ENCODE data around the gene KRT32. TPM values are rescaled to one million over a fixed set of nuclear protein-coding genes. Genes with fewer than 3 reads are reported as not detected.

The KRT32 gene
- total RNA-seq (not detected), polyA plus RNA-seq (not detected)
- long read RNA-seq, donor 1, result 0 reads
- long read RNA-seq, donor 2, result 0 reads

DNA sequence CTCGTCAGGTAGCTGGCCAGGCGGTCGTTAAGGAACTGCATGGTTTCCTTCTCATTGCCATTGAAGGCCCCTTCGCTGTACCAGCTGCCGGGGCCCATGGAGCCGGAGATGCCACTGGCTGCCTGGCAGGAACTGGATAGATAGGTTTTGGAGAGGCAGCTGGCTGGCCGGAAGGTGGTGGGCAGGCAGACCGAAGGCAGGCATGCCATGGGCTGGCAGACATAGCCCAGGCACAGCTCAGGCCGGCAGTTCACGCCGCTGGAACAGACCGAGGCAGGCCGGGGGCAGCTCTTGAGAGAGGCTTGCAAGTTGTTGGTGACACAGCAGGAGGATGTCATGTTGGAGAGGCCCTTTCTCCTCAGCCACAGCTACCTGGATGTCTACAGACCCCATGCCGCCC, at the start of gene KRT32:
Gene KRT32, minus strand, starts transcription at position 399 of the 400 bp plus-strand sequence. Its CDS starts 61 bp downstream, at position 338.
- no peaks in the 10 kb centered on the region for H3K4me1 ChIP-seq
- intact Hi-C loops (cut with DNase I; ENCODE audit: low total_unique reads), result no loop called here
- H3K27ac ChIP-seq, result no peak within 1 kb of the TSS
- H3K27me3 ChIP-seq (replicated peaks in 1 of 7), result peaks cover 0 to 24% (median 0%) of the 10 kb centered on the region in 7 donors
- H3K4me3 ChIP-seq, result no peak within 1 kb of the TSS
- peaks cover 0 to 19% (median 6%) of the 10 kb centered on the region in 8 donors for H3K9me3 ChIP-seq
- no peaks in the 10 kb centered on the region for H3K36me3 ChIP-seq
- TF ChIP-seq POLR2A (IDR thresholded peaks at IDR 0.05), result no peak
- TF ChIP-seq, protein P1, sequence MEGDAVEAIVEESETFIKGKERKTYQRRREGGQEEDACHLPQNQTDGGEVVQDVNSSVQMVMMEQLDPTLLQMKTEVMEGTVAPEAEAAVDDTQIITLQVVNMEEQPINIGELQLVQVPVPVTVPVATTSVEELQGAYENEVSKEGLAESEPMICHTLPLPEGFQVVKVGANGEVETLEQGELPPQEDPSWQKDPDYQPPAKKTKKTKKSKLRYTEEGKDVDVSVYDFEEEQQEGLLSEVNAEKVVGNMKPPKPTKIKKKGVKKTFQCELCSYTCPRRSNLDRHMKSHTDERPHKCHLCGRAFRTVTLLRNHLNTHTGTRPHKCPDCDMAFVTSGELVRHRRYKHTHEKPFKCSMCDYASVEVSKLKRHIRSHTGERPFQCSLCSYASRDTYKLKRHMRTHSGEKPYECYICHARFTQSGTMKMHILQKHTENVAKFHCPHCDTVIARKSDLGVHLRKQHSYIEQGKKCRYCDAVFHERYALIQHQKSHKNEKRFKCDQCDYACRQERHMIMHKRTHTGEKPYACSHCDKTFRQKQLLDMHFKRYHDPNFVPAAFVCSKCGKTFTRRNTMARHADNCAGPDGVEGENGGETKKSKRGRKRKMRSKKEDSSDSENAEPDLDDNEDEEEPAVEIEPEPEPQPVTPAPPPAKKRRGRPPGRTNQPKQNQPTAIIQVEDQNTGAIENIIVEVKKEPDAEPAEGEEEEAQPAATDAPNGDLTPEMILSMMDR (IDR thresholded peaks at IDR 0.05 in 8 of 11, conservative IDR thresholded peaks at IDR 0.05 in 3 of 11), result no peak
- no peak for TF ChIP-seq POLR2AphosphoS5 (IDR thresholded peaks at IDR 0.05)
- WGBS, 5 donors, result 89 to 95% (median 92%) methylated on average over 7 to 14 of the region's 14 CpGs
- DNase-seq, result no peak

DNA sequence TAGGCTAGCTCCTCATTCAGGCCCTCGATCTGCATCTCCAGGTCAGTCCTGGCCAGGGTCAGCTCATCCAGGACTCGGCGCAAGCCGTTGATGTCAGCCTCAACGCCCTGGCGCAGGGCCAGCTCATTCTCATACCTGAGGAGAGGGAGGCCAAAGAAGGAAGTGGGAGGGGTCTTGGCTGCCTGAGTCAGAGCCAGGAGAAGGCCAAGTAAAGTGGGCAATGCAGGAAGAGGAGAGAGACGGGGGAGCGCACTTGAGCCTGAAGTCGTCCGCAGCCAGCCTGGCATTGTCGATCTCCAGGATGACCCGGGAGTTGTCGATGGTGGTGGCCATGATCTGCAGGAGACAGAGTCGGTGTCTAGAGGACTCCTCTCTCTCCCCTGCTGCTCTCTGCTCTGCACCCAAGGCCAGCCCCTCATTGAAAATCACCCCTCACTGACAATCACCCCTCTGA, 49.7 kb upstream of the KRT32 start:
- H3K4me3 ChIP-seq, result no peak overlapping the region

DNA sequence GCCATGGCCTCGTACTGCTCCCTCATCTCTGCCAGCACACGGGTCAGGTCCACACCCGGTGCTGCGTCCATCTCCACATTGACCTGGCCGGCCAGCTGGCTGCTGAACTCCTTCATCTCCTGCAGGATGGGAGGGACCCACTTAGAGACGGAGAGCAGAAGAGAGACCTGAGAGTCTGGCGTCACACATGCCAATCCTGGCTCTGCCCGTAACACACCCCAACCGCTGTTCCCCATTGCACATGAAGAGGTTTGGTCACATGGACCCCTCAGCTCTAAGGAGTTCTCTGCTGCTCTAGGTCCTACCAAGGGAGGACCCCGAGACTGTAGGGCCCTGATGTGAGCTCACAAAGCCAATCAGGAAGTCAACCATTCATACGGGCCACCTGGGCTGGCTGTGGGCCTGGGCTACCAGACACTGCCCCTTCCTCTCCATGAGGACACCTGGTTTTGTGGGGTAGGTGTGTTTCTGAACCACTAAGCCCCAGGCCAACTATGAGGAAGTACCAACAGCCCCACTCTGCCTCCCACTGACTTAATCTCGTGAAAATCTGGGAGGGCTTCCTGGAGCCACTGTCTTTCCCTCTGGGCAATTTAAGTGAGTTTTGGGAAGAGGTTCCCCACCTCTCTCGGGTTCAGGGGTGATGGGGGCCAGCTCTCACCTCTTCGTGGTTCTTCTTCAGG, 49.1 kb upstream of the KRT32 start:
- TF ChIP-seq, protein P1 (IDR thresholded peaks at IDR 0.05 in 8 of 11, conservative IDR thresholded peaks at IDR 0.05 in 3 of 11), result no peak
- TF ChIP-seq POLR2A (IDR thresholded peaks at IDR 0.05) (no peak), POLR2AphosphoS5 (IDR thresholded peaks at IDR 0.05) (no peak)
- no peak for DNase-seq
- Histone ChIP-seq H3K27ac (no peak overlapping the region), H3K9me3 (no peaks in the 10 kb centered on the region), H3K4me3 (no peak overlapping the region), H3K27me3 (replicated peaks in 1 of 7) (peaks cover 0 to 37% (median 0%) of the 10 kb centered on the region in 7 donors), H3K4me1 (peaks cover 0 to 8% (median 4%) of the 10 kb centered on the region in 6 donors), H3K36me3 (no peaks in the 10 kb centered on the region)
- 78 to 90% (median 82%) methylated on average over 10 to 14 of the region's 14 CpGs for WGBS, 5 donors
- intact Hi-C loops (cut with DNase I; ENCODE audit: low total_unique reads), result no loop called here

More for the DNA sequence above, 49.7 kb upstream of the KRT32 start:
- Histone ChIP-seq H3K36me3 (no peaks in the 10 kb centered on the region), H3K9me3 (no peaks in the 10 kb centered on the region), H3K27me3 (replicated peaks in 1 of 7) (peaks cover 0 to 43% (median 0%) of the 10 kb centered on the region in 7 donors), H3K4me1 (peaks cover 0 to 13% (median 4%) of the 10 kb centered on the region in 6 donors), H3K27ac (no peak overlapping the region)
- no peak for TF ChIP-seq POLR2AphosphoS5 (IDR thresholded peaks at IDR 0.05)
- TF ChIP-seq, protein P1 (IDR thresholded peaks at IDR 0.05 in 8 of 11, conservative IDR thresholded peaks at IDR 0.05 in 3 of 11), result no peak
- TF ChIP-seq POLR2A (IDR thresholded peaks at IDR 0.05), result no peak
- WGBS, 5 donors, result 81 to 96% (median 87%) methylated on average over 14 of the region's 14 CpGs
- no peak for DNase-seq
- intact Hi-C loops (cut with DNase I; ENCODE audit: low total_unique reads), result no loop called here

DNA sequence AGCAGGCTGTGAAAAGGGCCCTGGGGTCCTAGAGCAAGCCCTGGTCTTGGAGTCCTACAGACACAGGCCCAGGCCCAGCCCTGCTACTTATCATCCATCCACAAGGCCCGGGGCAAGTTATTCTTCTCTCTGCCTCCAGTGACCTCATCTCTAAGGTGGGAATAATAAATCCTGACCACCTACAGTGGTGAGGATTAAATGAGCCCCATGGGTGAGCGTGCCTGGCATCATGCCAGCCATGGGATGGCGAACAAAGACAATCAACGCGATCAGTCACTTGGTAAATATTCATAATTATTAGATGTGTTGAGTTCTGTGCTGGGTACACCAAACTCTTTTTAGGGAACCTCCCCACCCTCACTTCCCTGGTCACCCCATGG, 46.0 kb upstream of the KRT32 start:
- whole genome bisulfite sequencing, 5 donors, result 83 to 90% (median 87%) methylated on average over 4 to 5 of the region's 5 CpGs
- H3K4me1 ChIP-seq, result peaks cover 0 to 8% (median 3%) of the 10 kb centered on the region in 6 donors
- no peak for DNase-seq
- peak overlapping the region in 1 of 8 donors; percentile 19 for H3K4me3 ChIP-seq
- peaks cover 0 to 14% (median 0%) of the 10 kb centered on the region in 7 donors for H3K27me3 ChIP-seq (replicated peaks in 1 of 7)
- H3K36me3 ChIP-seq, result no peaks in the 10 kb centered on the region
- H3K27ac ChIP-seq, result no peak overlapping the region
- H3K9me3 ChIP-seq, result no peaks in the 10 kb centered on the region
- TF ChIP-seq POLR2AphosphoS5 (IDR thresholded peaks at IDR 0.05), result no peak
- no peak for TF ChIP-seq POLR2A (IDR thresholded peaks at IDR 0.05)
- TF ChIP-seq, protein P1 (IDR thresholded peaks at IDR 0.05 in 8 of 11, conservative IDR thresholded peaks at IDR 0.05 in 3 of 11), result no peak
- intact Hi-C loops (cut with DNase I; ENCODE audit: low total_unique reads), result no loop called here
